ENCODE results near the gene STRN3. TPM values are rescaled to one million over a fixed set of nuclear protein-coding genes. Genes with fewer than 3 reads are reported as not detected.
"Not testable (repeated sequence)": the region's sequence is repeated elsewhere in the genome, so short reads cannot be mapped to it uniquely, and the experiment has no call there.

The STRN3 gene
- total and polyA plus RNA-seq, 2 of the 4 experiments (the other 2 are of a cell fraction) = 10.8 to 78.7 TPM

DNA sequence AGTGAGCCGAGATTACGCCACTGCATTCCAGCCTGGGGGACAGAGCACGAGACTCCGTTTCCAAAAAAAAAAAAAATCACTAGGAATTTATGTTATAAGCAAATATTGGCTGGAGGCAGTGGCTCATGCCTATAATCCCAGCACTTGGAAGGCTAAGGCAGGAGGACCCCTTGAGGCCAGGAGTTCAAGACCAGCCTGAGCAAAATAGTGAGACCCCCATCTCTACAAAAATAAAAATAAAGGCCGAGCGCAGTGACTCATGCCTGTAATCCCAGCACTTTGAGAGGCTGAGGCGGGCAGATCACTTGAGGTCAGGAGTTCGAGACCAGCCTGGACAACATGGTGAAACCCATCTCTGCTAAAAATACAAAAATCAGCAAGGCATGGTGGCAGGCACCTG is 36.7 kb upstream of the STRN3 start:
- H2BK20ac ChIP-seq (ENCODE audit: low read depth, low read length); H2BK5ac ChIP-seq (ENCODE audit: low read depth, low read length, poor library complexity, severe bottlenecking); H3K23ac ChIP-seq (ENCODE audit: low read depth, low read length); H4K8ac ChIP-seq (ENCODE audit: low read depth in 2 of 2, low read length in 2 of 2); H3K9me3 ChIP-seq (ENCODE audit: control insufficient read depth, insufficient read depth, low read length); H3K14ac ChIP-seq (replicated peaks; ENCODE audit: low read depth, low read length); DNase-seq; H4K91ac ChIP-seq (ENCODE audit: insufficient read depth, low read depth, low read length); H3K9ac ChIP-seq (ENCODE audit: low read depth, low read length); in situ Hi-C loops (cut with MboI; ENCODE audit: low sequenced_read_pairs); CTCF ChIA-PET; H3K36me3 ChIP-seq (ENCODE audit: control insufficient read depth, insufficient read depth, low read length); H3K27ac ChIP-seq (ENCODE audit: insufficient read depth, low read length); POLR2A ChIA-PET (ENCODE audit: unreplicated experiment); H2AK9ac ChIP-seq (replicated peaks; ENCODE audit: low read depth, low read length, poor library complexity); H3K4me1 ChIP-seq (ENCODE audit: control insufficient read depth, insufficient read depth, low read length); H3K18ac ChIP-seq (ENCODE audit: low read depth, low read length); H3K27me3 ChIP-seq (ENCODE audit: control insufficient read depth, insufficient read depth, low read length); H2BK120ac ChIP-seq (ENCODE audit: low read depth, low read length); H4K5ac ChIP-seq (ENCODE audit: low read depth, low read length); H2AFZ ChIP-seq (replicated peaks; ENCODE audit: low read length, poor library complexity); H3K4me3 ChIP-seq (ENCODE audit: insufficient read depth, low read depth, low read length); H2AK5ac ChIP-seq (ENCODE audit: low read depth, low read length); H3K79me1 ChIP-seq (ENCODE audit: low read depth in 1 of 2, low read length in 2 of 2); H3K9me1 ChIP-seq (ENCODE audit: insufficient read depth, low read length); H3K4me2 ChIP-seq (ENCODE audit: low read depth, low read length); BruUV-seq (replicated peaks); H2BK15ac ChIP-seq (ENCODE audit: low read depth, low read length); dilution Hi-C loops (cut with HindIII; ENCODE audit: low sequenced_read_pairs, unreplicated experiment); ATAC-seq (ENCODE audit: low read depth); H3K4ac ChIP-seq (ENCODE audit: low read depth, low read length); intact Hi-C loops (cut with micrococcal nuclease); H4K20me1 ChIP-seq (ENCODE audit: insufficient read depth, low read length); H3K56ac ChIP-seq (ENCODE audit: extremely low read depth, insufficient read depth, low read length): not testable (repeated sequence)
- no CpG with 5 or more reads among the region's 8 CpGs for WGBS, 2 experiments (ENCODE audit: extremely low coverage in 2 of 2, insufficient read length in 1 of 2)

All from IMR-90 (cell line).